Upper lobe of left lung (tissue), 4 donors: ENCODE results near the gene SLC46A1.

Experiments
- CTCF ChIP-seq, 6 experiments: fragments of 450-650 bp in 4 of 6; fragments of 200-600 bp in 2 of 6; sonication (generic) in 2 of 6; IDR thresholded peaks; one replicate each; pipeline ENCODE4 v1.5.1; 2016 to 2019; ENCODE audit warnings: antibody characterized with exemption in 6 of 6
- POLR2AphosphoS5 ChIP-seq, 2 donors: sonication (generic); formaldehyde crosslinking; IDR thresholded peaks; one replicate each; pipeline ENCODE4 v1.5.1; 2017; ENCODE audit warnings: antibody characterized with exemption in 2 of 2

GRCh38 chr17:28404812-28405570, 1.0 kb downstream of the SLC46A1 start:
- TF ChIP-seq CTCF (IDR thresholded peaks at IDR 0.05) (no peak), POLR2AphosphoS5 (IDR thresholded peaks at IDR 0.05) (no peak)
